Stimulated activated CD4-positive, alpha-beta T cell treated with anti-CD3 and anti-CD28 coated beads, Interleukin-4, amount 100 ng/mL, for 4 hours (primary cell): ENCODE measurements around the gene PADI6.
"Not testable (repeated sequence)": the region's sequence is repeated elsewhere in the genome, so short reads cannot be mapped to it uniquely, and the experiment has no call there.

Experiments
- DNase-seq, 2 experiments: peaks; one replicate each; pipeline ENCODE4 v3.0.0-alpha.2; 2020

The PADI6 gene

GRCh38 chr1:17371896-17372295 lies at the start of gene PADI6:
PADI6 (plus strand) TSS chr1:17372196; CDS start chr1:17372246, 50 bp downstream.
- DNase-seq, result no peak

- no peak for DNase-seq
These were observed 43.1 kb upstream of the PADI6 start for GRCh38 chr1:17328855-17329254.

- DNase-seq, result no peak
These were observed 42.4 kb upstream of the PADI6 start for GRCh38 chr1:17329610-17330009.

GRCh38 chr1:17330856-17331255 lies 41.1 kb upstream of the PADI6 start:
- no peak for DNase-seq

- no peak for DNase-seq
These were observed 38.9 kb upstream of the PADI6 start for GRCh38 chr1:17333081-17333480.

- peak; percentile 21 to 67 for DNase-seq
These were observed 35.9 kb upstream of the PADI6 start for GRCh38 chr1:17335821-17336710.

- DNase-seq, result no peak
These were observed 33.1 kb upstream of the PADI6 start for GRCh38 chr1:17338706-17339493.

GRCh38 chr1:17339521-17339920 lies 32.5 kb upstream of the PADI6 start:
- no peak for DNase-seq

- no peak for DNase-seq
These were observed 31.6 kb upstream of the PADI6 start for GRCh38 chr1:17340358-17340757.

- DNase-seq, result no peak
These were observed 30.0 kb upstream of the PADI6 start for GRCh38 chr1:17342014-17342441.

GRCh38 chr1:17345506-17345905 lies 26.5 kb upstream of the PADI6 start:
- not testable (repeated sequence) for DNase-seq

GRCh38 chr1:17346046-17346789 lies 25.8 kb upstream of the PADI6 start:
- DNase-seq, result no peak

GRCh38 chr1:17347769-17348592 lies 24.0 kb upstream of the PADI6 start:
- no peak for DNase-seq

GRCh38 chr1:17348593-17349234 lies 23.3 kb upstream of the PADI6 start:
- no peak for DNase-seq

GRCh38 chr1:17350083-17350482 lies 21.9 kb upstream of the PADI6 start:
- DNase-seq, result no peak

GRCh38 chr1:17350928-17351446 lies 21.0 kb upstream of the PADI6 start:
- DNase-seq, result no peak

- DNase-seq, result no peak
These were observed 20.2 kb upstream of the PADI6 start for GRCh38 chr1:17351598-17352324.

- no peak for DNase-seq
These were observed 19.5 kb upstream of the PADI6 start for GRCh38 chr1:17352419-17352909.

- DNase-seq, result peak in 1 of 2 experiments; percentile 2
These were observed 16.1 kb upstream of the PADI6 start for GRCh38 chr1:17355898-17356297.

GRCh38 chr1:17356387-17357026 lies 15.5 kb upstream of the PADI6 start:
- DNase-seq, result peak in 1 of 2 experiments; percentile 5
